HEK293 (cell line): ENCODE measurements around the gene TEPSIN.

Experiments
- CTCF ChIP-seq: fragments of 450-650 bp; formaldehyde crosslinking; IDR thresholded peaks from 2 replicates; pipeline ENCODE4 v1.5.1; 2016; ENCODE audit warnings: missing biosample characterization, missing genetic modification characterization
- SALL2 ChIP-seq: fragments of 450-650 bp; formaldehyde crosslinking; IDR thresholded peaks from 2 replicates; pipeline ENCODE4 v1.5.0; 2017; ENCODE audit warnings: missing biosample characterization, mild to moderate bottlenecking, missing genetic modification characterization, borderline replicate concordance
- TCF7L2 ChIP-seq: IDR thresholded peaks from 2 replicates; pipeline ENCODE4 v1.6.1; 2011; ENCODE audit warnings: low read depth, mild to moderate bottlenecking, inconsistent platforms, low read length, moderate library complexity, borderline replicate concordance

GRCh38 chr17:81196505-81197408, 42.1 kb downstream of the TEPSIN start:
- TF ChIP-seq CTCF (no peak), SALL2 (no peak), TCF7L2 (no peak)
